Fibroblast of the aortic adventitia (primary cell): ENCODE data around the gene LDB3. TPM values are rescaled to one million over a fixed set of nuclear protein-coding genes. Genes with fewer than 3 reads are reported as not detected.

Source experiments
- DNase-seq: peaks from one replicate; pipeline ENCODE4 v3.0.0-alpha.2; 2010; ENCODE audit warnings: low read depth
- H3K4me3 ChIP-seq: 2 replicates; pipeline ENCODE4 v1.5.1; 2011; ENCODE audit warnings: low read depth, mild to moderate bottlenecking, control low read depth, low read length, moderate library complexity
- CTCF ChIP-seq: IDR thresholded peaks from 2 replicates; pipeline ENCODE4 v1.5.1; 2011; ENCODE audit warnings: mild to moderate bottlenecking, low read length, control low read depth, inconsistent platforms; ENCODE audit not compliant: insufficient read depth
- total RNA-seq: library from RNA; depleted of rRNA; stranded (reverse); fragments of >200 nt; gene quantifications from 2 replicates; pipeline ENCODE4 v1.2.3, GENCODE V29; 2012; ENCODE audit warnings: low replicate concordance

Gene LDB3
- total RNA-seq, 1 donor: under 0.01 TPM

GRCh38 chr10:86690231-86690630 is 21.9 kb downstream of the LDB3 start:
- no peak for TF ChIP-seq CTCF
- no peak for DNase-seq

GRCh38 chr10:86690657-86691084 is 22.4 kb downstream of the LDB3 start:
- H3K4me3 ChIP-seq: no peak overlapping the region
- TF ChIP-seq CTCF: no peak
- DNase-seq: no peak

More at GRCh38 chr10:86690231-86690630, 21.9 kb downstream of the LDB3 start:
- no peak overlapping the region for H3K4me3 ChIP-seq

GRCh38 chr10:86691333-86692022 is 23.2 kb downstream of the LDB3 start:
- TF ChIP-seq CTCF: no peak
- DNase-seq: no peak
- H3K4me3 ChIP-seq: no peak overlapping the region

GRCh38 chr10:86692023-86692514 is 23.8 kb downstream of the LDB3 start:
- no peak for DNase-seq
- no peak overlapping the region for H3K4me3 ChIP-seq
- TF ChIP-seq CTCF: no peak

GRCh38 chr10:86692664-86693063 is 24.4 kb downstream of the LDB3 start:
- no peak overlapping the region for H3K4me3 ChIP-seq
- TF ChIP-seq CTCF: no peak
- no peak for DNase-seq

GRCh38 chr10:86693275-86693674 is 25.0 kb downstream of the LDB3 start:
- TF ChIP-seq CTCF: no peak
- H3K4me3 ChIP-seq: no peak overlapping the region
- DNase-seq: no peak

- peak; percentile 70 for DNase-seq
- no peak overlapping the region for H3K4me3 ChIP-seq
- TF ChIP-seq CTCF: peak; percentile 78
Measured at GRCh38 chr10:86693721-86694369, 25.5 kb downstream of the LDB3 start.
